Tibial nerve (tissue), 4 donors: Measurements from ENCODE around the gene TEAD4.

Source experiments
- EP300 ChIP-seq, 2 donors: sonication (generic); formaldehyde crosslinking; IDR thresholded peaks; one replicate each; pipeline ENCODE4 v1.6.1; 2017; ENCODE audit warnings: antibody characterized with exemption in 2 of 2, mild to moderate bottlenecking in 1 of 2
- POLR2A ChIP-seq, 2 donors: fragments of 450-650 bp; IDR thresholded peaks; one replicate each; pipeline ENCODE4 v1.6.1; 2017; ENCODE audit warnings: antibody characterized with exemption in 2 of 2, mild to moderate bottlenecking in 2 of 2, moderate library complexity in 2 of 2
- TF ChIP-seq, protein P1 (sequence below), 5 experiments: fragments of 200-600 bp in 3 of 5; fragments of 450-650 bp in 2 of 5; sonication (generic) in 3 of 5; IDR thresholded peaks; one replicate each; pipeline ENCODE4 v1.5.1; 2016 to 2019; ENCODE audit warnings: antibody characterized with exemption in 5 of 5, mild to moderate bottlenecking in 3 of 5, moderate library complexity in 2 of 5

DNA sequence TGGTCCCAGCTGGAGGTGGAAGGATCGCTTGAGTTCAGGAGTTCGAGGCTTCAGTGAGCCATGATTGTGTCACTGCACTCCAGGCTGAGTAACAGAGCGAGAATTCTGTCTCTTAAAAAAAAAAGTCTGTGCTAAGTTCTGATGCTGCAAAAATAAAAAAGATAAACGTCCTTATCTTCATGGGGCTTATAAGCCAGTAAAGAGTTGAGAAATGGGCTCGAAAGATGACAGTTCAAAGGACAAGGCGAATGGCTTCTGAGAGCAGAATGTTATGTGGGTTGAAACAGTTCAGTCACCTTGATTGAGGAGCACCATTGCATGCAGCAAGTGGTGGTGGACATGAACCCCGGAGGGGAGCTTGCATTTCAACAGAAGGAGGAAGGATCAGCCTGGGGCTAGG, 122.7 kb downstream of the TEAD4 start:
- TF ChIP-seq, protein P1, sequence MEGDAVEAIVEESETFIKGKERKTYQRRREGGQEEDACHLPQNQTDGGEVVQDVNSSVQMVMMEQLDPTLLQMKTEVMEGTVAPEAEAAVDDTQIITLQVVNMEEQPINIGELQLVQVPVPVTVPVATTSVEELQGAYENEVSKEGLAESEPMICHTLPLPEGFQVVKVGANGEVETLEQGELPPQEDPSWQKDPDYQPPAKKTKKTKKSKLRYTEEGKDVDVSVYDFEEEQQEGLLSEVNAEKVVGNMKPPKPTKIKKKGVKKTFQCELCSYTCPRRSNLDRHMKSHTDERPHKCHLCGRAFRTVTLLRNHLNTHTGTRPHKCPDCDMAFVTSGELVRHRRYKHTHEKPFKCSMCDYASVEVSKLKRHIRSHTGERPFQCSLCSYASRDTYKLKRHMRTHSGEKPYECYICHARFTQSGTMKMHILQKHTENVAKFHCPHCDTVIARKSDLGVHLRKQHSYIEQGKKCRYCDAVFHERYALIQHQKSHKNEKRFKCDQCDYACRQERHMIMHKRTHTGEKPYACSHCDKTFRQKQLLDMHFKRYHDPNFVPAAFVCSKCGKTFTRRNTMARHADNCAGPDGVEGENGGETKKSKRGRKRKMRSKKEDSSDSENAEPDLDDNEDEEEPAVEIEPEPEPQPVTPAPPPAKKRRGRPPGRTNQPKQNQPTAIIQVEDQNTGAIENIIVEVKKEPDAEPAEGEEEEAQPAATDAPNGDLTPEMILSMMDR (IDR thresholded peaks at IDR 0.05), result no peak
- TF ChIP-seq POLR2A (IDR thresholded peaks at IDR 0.05) (no peak), EP300 (IDR thresholded peaks at IDR 0.05) (no peak)
